HepG2 (cell line): ENCODE measurements around the gene RUNDC1. TPM values are rescaled to one million over a fixed set of nuclear protein-coding genes. Genes with fewer than 3 reads are reported as not detected.
A peak's percentile ranks its signal among the peaks of the same experiment; 100 is the strongest.

Experiments
- ATAC-seq: fragments of 200-7000 bp; cut with Tn5 transposase; 3 replicates; pipeline ENCODE4 v1.9.1; 2020; ENCODE audit warnings: mild to moderate bottlenecking, moderate library complexity
- BruUV-seq: library from RNA; stranded (reverse); fragments of 400-500 nt; replicated peaks from 2 replicates; lab custom pipeline; 2021; lab: Mats Ljungman, UMichigan
- CTCF ChIA-PET: fragments of 300-600 bp; formaldehyde crosslinking; extraction: SDS; loops from one replicate; lab custom pipeline; 2021; ENCODE audit warnings: low total read pairs, inconsistent platforms, low intra/inter-chr PET ratio; lab: Yijun Ruan, JAX
- POLR2A ChIA-PET: fragments of 350-600 bp; sonication (Branson Sonifier 250); formaldehyde crosslinking; loops from one replicate; lab custom pipeline; 2020; ENCODE audit warnings: antibody characterized with exemption, inconsistent platforms; lab: Yijun Ruan, JAX
- DNase-seq: peaks from one replicate; pipeline ENCODE4 v3.0.0-alpha.2; 2015; ENCODE audit warnings: low spot score
- FAIRE-seq: peaks from 3 replicates; lab custom pipeline; 2011; peaks lifted over from hg19 to GRCh38; lab: Jason Lieb, UNC
- H2AFZ ChIP-seq: one replicate; pipeline ENCODE4 v1.6.1; 2011; ENCODE audit warnings: low read length, inconsistent platforms
- H3K27ac ChIP-seq: fragments of 300-600 bp; 3 replicates; pipeline ENCODE4 v1.8.0; 2011; ENCODE audit warnings: mixed run types, mild to moderate bottlenecking, mixed read lengths, low read length, inconsistent platforms; ENCODE audit not compliant: insufficient read depth; ENCODE audit errors: extremely low read length
- H3K27me3 ChIP-seq, 2 experiments: fragments of 200-600 bp in 1 of 2; 2 replicates in 1 of 2; 3 replicates in 1 of 2; pipeline versions ENCODE4 v1.6.0 to v1.8.0; 2011; ENCODE audit warnings: low read length in 2 of 2, mild to moderate bottlenecking in 2 of 2, moderate library complexity in 2 of 2, inconsistent platforms in 1 of 2; ENCODE audit not compliant: insufficient read depth in 2 of 2, control insufficient read depth in 1 of 2
- H3K36me3 ChIP-seq, 2 experiments: fragments of 200-600 bp in 1 of 2; replicated peaks in 1 of 2; 2 replicates in 1 of 2; 3 replicates in 1 of 2; pipeline versions ENCODE4 v1.5.1 to v1.8.0; 2011; ENCODE audit warnings: low read length in 2 of 2, inconsistent platforms in 1 of 2; ENCODE audit not compliant: insufficient read depth in 2 of 2, control insufficient read depth in 1 of 2
- H3K4me1 ChIP-seq: 2 replicates; pipeline ENCODE4 v1.5.1; 2012; ENCODE audit warnings: low read length, inconsistent platforms; ENCODE audit not compliant: insufficient read depth
- H3K4me2 ChIP-seq: 2 replicates; pipeline ENCODE4 v1.6.0; 2011; ENCODE audit warnings: low read depth, low read length, inconsistent platforms
- H3K4me3 ChIP-seq, 3 experiments: fragments of 200-600 bp in 1 of 3; sonication (generic), shearing (Covaris generic) in 1 of 3; replicated peaks in 1 of 3; 2 replicates each; pipeline ENCODE4 v1.5.1; 2011 to 2016; ENCODE audit warnings: low read length in 3 of 3, inconsistent platforms in 2 of 3, low read depth in 2 of 3, mild to moderate bottlenecking in 2 of 3, control low read depth in 1 of 3, mixed read lengths in 1 of 3; ENCODE audit not compliant: insufficient read depth in 1 of 3
- H3K79me2 ChIP-seq: one replicate; pipeline ENCODE4 v1.6.1; 2011; ENCODE audit warnings: low read length, inconsistent platforms; ENCODE audit not compliant: insufficient read depth
- H3K9ac ChIP-seq: 2 replicates; pipeline ENCODE4 v1.6.0; 2011; ENCODE audit warnings: mild to moderate bottlenecking, low read depth, low read length, inconsistent platforms; ENCODE audit not compliant: insufficient read depth
- H3K9me3 ChIP-seq: 2 replicates; pipeline ENCODE4 v1.5.1; 2012; ENCODE audit warnings: mild to moderate bottlenecking, low read length
- H4K20me1 ChIP-seq: 2 replicates; pipeline ENCODE4 v1.6.0; 2011; ENCODE audit warnings: inconsistent platforms, mild to moderate bottlenecking, low read length, moderate library complexity; ENCODE audit not compliant: insufficient read depth
- MEIS2 ChIP-seq: sonication (generic); formaldehyde crosslinking; IDR thresholded peaks from 2 replicates; pipeline ENCODE4 v1.9.0; 2021; ENCODE audit warnings: mild to moderate bottlenecking, missing genetic modification reagents
- NCOA1 ChIP-seq: sonication (generic); formaldehyde crosslinking; IDR thresholded peaks from 2 replicates; pipeline ENCODE4 v1.9.0; 2021; ENCODE audit warnings: missing genetic modification reagents
- POLR2A ChIP-seq, 2 experiments: IDR thresholded peaks; 2 replicates each; pipeline ENCODE4 v1.6.1; 2011; ENCODE audit warnings: low read depth in 2 of 2, low read length in 2 of 2, mild to moderate bottlenecking in 1 of 2, moderate library complexity in 1 of 2; ENCODE audit not compliant: insufficient read depth in 1 of 2
- SYNCRIP ChIP-seq: fragments of 200-400 bp; formaldehyde crosslinking; IDR thresholded peaks from 2 replicates; pipeline ENCODE4 v1.6.1; 2018; ENCODE audit warnings: mild to moderate bottlenecking, low read depth, low read length; ENCODE audit not compliant: insufficient read depth
- TBX2 ChIP-seq: sonication (generic); formaldehyde crosslinking; IDR thresholded peaks from 2 replicates; pipeline ENCODE4 v1.5.0; 2020; ENCODE audit warnings: missing genetic modification reagents, mild to moderate bottlenecking, borderline replicate concordance
- ZNF232 ChIP-seq: sonication (generic); formaldehyde crosslinking; IDR thresholded peaks from 2 replicates; pipeline ENCODE4 v1.4.0; 2020; ENCODE audit warnings: missing genetic modification reagents, borderline replicate concordance
- ZNF446 ChIP-seq: sonication (generic); formaldehyde crosslinking; IDR thresholded peaks from 2 replicates; pipeline ENCODE4 v1.5.0; 2020; ENCODE audit warnings: mild to moderate bottlenecking, missing genetic modification reagents
- ZNF550 ChIP-seq: sonication (generic); formaldehyde crosslinking; IDR thresholded peaks from 2 replicates; pipeline ENCODE4 v1.4.0; 2020; ENCODE audit warnings: mild to moderate bottlenecking, missing genetic modification reagents, borderline replicate concordance
- ZNF660 ChIP-seq: sonication (generic); formaldehyde crosslinking; IDR thresholded peaks from 2 replicates; pipeline ENCODE4 v1.5.1; 2020; ENCODE audit warnings: mild to moderate bottlenecking, low read depth, missing genetic modification reagents, borderline replicate concordance
- WGBS: methylation state at CpG from one replicate; pipeline ENCODE4 v1.1.6; 2017; ENCODE audit warnings: low lambda C conversion rate; 5-methylcytosine and 5-hydroxymethylcytosine counted together
- in situ Hi-C: cut with HindIII; loops from 2 replicates; pipeline ENCODE4 v1.10.0; 2017; ENCODE audit warnings: low pct_unique_long_range_greater_than_20kb; ENCODE audit not compliant: extremely low pct_ligation_motif_present
- intact Hi-C: fragments of 100-400 bp; cut with micrococcal nuclease; formaldehyde crosslinking; loops from one replicate; pipeline ENCODE4 v1.10.0; 2022; ENCODE audit not compliant: unreplicated experiment
- polyA plus RNA-seq, 8 experiments: library from polyadenylated mRNA; depleted of rRNA in 3 of 8; stranded (reverse) in 7 of 8; unstranded in 1 of 8; fragments of >200 nt; fragmentation: Illumina TruSeq in 4 of 8; extraction: Trizol in 4 of 8; gene quantifications; 2 replicates each; pipeline versions ENCODE4 v1.2.1 to v1.2.3, GENCODE V29; 2011 to 2016; ENCODE audit warnings: low read depth in 4 of 8, missing spikeins in 1 of 8, mixed read lengths in 1 of 8; ENCODE audit not compliant: insufficient read depth in 1 of 8
- total RNA-seq, 5 experiments: library from RNA; depleted of rRNA; stranded (reverse); fragments of >200 nt; fragmentation: Illumina TruSeq; extraction: Trizol; gene quantifications; 2 replicates each; pipeline ENCODE4 v1.2.3, GENCODE V29; 2016; ENCODE audit warnings: low read depth in 1 of 5
- TF ChIP-seq, protein P1 (sequence below): sonication (generic); formaldehyde crosslinking; IDR thresholded peaks from 2 replicates; pipeline ENCODE4 v1.8.0; 2022; ENCODE audit warnings: missing genetic modification reagents, mild to moderate bottlenecking, borderline replicate concordance
- TF ChIP-seq, protein P2 (sequence below): sonication (generic); formaldehyde crosslinking; IDR thresholded peaks from 2 replicates; pipeline ENCODE4 v1.5.1; 2020; ENCODE audit warnings: missing genetic modification reagents, mild to moderate bottlenecking, borderline replicate concordance
- TF ChIP-seq, protein P3 (sequence below): IDR thresholded peaks from 2 replicates; pipeline ENCODE4 v1.6.1; 2016
- TF ChIP-seq, protein P4 (sequence below): sonication (generic); formaldehyde crosslinking; IDR thresholded peaks from 2 replicates; pipeline ENCODE4 v1.8.0; 2022; ENCODE audit warnings: mild to moderate bottlenecking, missing genetic modification reagents; ENCODE audit not compliant: insufficient replicate concordance
- TF ChIP-seq, protein P5 (sequence below): sonication (generic); formaldehyde crosslinking; IDR thresholded peaks from 2 replicates; pipeline ENCODE4 v1.8.1; 2023; ENCODE audit warnings: missing genetic modification reagents, inconsistent platforms, borderline replicate concordance
- TF ChIP-seq, protein P6 (sequence below): sonication (generic); formaldehyde crosslinking; IDR thresholded peaks from 2 replicates; pipeline ENCODE4 v1.5.0; 2020; ENCODE audit warnings: missing genetic modification reagents, mild to moderate bottlenecking, borderline replicate concordance

Gene RUNDC1
- total and polyA plus RNA-seq, 2 of the 13 experiments (the other 11 are each of a cell fraction or from before 2014, with no cell fraction given): 10.3 to 11.4 TPM

DNA sequence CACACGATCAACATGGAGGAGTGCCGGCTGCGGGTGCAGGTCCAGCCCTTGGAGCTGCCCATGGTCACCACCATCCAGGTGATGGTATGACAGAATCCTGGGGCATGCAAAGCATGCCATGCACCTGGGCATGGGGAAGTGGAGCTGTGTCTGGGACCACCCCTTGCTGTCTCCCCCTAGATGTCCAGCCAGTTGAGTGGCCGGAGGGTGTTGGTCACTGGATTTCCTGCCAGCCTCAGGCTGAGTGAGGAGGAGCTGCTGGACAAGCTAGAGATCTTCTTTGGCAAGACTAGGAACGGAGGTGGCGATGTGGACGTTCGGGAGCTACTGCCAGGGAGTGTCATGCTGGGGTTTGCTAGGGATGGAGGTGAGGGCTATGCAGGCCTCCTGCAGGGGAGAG lies 32.9 kb downstream of the RUNDC1 start:
- intact Hi-C loops (no loop called here), in situ Hi-C loops (no loop called here)
- H3K27ac ChIP-seq: no peak overlapping the region
- no peaks in the 10 kb centered on the region for H3K9me3 ChIP-seq
- H3K36me3 ChIP-seq: peaks cover 25 to 48% of the 10 kb centered on the region in 2 experiments
- peaks cover 4% of the 10 kb centered on the region for H3K79me2 ChIP-seq
- ATAC-seq (no peak), DNase-seq (no peak), FAIRE-seq (no peak)
- no peaks in the 10 kb centered on the region for H4K20me1 ChIP-seq
- H3K9ac ChIP-seq: no peak overlapping the region
- no TSS peak for BruUV-seq
- H3K4me1 ChIP-seq: peaks cover 71% of the 10 kb centered on the region
- 98% methylated on average over 6 of the region's 8 CpGs for WGBS
- H3K4me2 ChIP-seq: no peak overlapping the region
- no peak overlapping the region for H2AFZ ChIP-seq
- ChIA-PET POLR2A (interaction anchor here (3.5 to 8.3 kb wide), 2 partner anchors 12 to 15 kb away, joined by 16 to 162 read pairs; partner anchors contain the start of genes RND2 and RPL27), CTCF (no interaction called here)
- no peak overlapping the region for H3K4me3 ChIP-seq
- H3K27me3 ChIP-seq: no peaks in the 10 kb centered on the region
- no peak for TF ChIP-seq MEIS2 (CRISPR knock-in tag)
- no peak for TF ChIP-seq ZNF232
- TF ChIP-seq, protein P1, sequence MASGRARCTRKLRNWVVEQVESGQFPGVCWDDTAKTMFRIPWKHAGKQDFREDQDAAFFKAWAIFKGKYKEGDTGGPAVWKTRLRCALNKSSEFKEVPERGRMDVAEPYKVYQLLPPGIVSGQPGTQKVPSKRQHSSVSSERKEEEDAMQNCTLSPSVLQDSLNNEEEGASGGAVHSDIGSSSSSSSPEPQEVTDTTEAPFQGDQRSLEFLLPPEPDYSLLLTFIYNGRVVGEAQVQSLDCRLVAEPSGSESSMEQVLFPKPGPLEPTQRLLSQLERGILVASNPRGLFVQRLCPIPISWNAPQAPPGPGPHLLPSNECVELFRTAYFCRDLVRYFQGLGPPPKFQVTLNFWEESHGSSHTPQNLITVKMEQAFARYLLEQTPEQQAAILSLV: no peak
- TF ChIP-seq POLR2A (IDR thresholded peaks at IDR 0.05; ENCODE audit: insufficient read depth in 1 of 2, low read depth in 2 of 2, low read length in 2 of 2): peak in 1 of 2 experiments; percentile 16; a peak in 1 of 4 replicates
- TF ChIP-seq NCOA1 (CRISPR knock-in tag): 0 out of 2 replicates have a peak, but pooled peaks have one; percentile 42
- TF ChIP-seq SYNCRIP: no peak
- TF ChIP-seq, protein P2, sequence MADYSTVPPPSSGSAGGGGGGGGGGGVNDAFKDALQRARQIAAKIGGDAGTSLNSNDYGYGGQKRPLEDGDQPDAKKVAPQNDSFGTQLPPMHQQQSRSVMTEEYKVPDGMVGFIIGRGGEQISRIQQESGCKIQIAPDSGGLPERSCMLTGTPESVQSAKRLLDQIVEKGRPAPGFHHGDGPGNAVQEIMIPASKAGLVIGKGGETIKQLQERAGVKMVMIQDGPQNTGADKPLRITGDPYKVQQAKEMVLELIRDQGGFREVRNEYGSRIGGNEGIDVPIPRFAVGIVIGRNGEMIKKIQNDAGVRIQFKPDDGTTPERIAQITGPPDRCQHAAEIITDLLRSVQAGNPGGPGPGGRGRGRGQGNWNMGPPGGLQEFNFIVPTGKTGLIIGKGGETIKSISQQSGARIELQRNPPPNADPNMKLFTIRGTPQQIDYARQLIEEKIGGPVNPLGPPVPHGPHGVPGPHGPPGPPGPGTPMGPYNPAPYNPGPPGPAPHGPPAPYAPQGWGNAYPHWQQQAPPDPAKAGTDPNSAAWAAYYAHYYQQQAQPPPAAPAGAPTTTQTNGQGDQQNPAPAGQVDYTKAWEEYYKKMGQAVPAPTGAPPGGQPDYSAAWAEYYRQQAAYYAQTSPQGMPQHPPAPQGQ (CRISPR knock-in tag): no peak
- TF ChIP-seq, protein P3, sequence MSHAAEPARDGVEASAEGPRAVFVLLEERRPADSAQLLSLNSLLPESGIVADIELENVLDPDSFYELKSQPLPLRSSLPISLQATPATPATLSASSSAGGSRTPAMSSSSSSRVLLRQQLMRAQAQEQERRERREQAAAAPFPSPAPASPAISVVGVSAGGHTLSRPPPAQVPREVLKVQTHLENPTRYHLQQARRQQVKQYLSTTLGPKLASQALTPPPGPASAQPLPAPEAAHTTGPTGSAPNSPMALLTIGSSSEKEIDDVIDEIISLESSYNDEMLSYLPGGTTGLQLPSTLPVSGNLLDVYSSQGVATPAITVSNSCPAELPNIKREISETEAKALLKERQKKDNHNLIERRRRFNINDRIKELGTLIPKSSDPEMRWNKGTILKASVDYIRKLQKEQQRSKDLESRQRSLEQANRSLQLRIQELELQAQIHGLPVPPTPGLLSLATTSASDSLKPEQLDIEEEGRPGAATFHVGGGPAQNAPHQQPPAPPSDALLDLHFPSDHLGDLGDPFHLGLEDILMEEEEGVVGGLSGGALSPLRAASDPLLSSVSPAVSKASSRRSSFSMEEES: no peak
- TF ChIP-seq, protein P4, sequence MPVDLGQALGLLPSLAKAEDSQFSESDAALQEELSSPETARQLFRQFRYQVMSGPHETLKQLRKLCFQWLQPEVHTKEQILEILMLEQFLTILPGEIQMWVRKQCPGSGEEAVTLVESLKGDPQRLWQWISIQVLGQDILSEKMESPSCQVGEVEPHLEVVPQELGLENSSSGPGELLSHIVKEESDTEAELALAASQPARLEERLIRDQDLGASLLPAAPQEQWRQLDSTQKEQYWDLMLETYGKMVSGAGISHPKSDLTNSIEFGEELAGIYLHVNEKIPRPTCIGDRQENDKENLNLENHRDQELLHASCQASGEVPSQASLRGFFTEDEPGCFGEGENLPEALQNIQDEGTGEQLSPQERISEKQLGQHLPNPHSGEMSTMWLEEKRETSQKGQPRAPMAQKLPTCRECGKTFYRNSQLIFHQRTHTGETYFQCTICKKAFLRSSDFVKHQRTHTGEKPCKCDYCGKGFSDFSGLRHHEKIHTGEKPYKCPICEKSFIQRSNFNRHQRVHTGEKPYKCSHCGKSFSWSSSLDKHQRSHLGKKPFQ (CRISPR knock-in tag): no peak
- TF ChIP-seq, protein P5, sequence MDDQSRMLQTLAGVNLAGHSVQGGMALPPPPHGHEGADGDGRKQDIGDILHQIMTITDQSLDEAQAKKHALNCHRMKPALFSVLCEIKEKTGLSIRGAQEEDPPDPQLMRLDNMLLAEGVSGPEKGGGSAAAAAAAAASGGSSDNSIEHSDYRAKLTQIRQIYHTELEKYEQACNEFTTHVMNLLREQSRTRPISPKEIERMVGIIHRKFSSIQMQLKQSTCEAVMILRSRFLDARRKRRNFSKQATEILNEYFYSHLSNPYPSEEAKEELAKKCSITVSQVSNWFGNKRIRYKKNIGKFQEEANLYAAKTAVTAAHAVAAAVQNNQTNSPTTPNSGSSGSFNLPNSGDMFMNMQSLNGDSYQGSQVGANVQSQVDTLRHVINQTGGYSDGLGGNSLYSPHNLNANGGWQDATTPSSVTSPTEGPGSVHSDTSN (CRISPR knock-in tag): no peak
- no peak for TF ChIP-seq ZNF446 (CRISPR knock-in tag)
- TF ChIP-seq ZNF660: no peak
- peak; percentile 28; the same call in 1 of the 2 replicates for TF ChIP-seq TBX2 (CRISPR knock-in tag)
- TF ChIP-seq ZNF550 (CRISPR knock-in tag): no peak
- TF ChIP-seq, protein P6, sequence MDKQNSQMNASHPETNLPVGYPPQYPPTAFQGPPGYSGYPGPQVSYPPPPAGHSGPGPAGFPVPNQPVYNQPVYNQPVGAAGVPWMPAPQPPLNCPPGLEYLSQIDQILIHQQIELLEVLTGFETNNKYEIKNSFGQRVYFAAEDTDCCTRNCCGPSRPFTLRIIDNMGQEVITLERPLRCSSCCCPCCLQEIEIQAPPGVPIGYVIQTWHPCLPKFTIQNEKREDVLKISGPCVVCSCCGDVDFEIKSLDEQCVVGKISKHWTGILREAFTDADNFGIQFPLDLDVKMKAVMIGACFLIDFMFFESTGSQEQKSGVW: no peak
